HepG2 (cell line): ENCODE measurements around the gene RABL6. TPM values are rescaled to one million over a fixed set of nuclear protein-coding genes. Genes with fewer than 3 reads are reported as not detected.

Source experiments
- HES4 ChIP-seq: sonication (generic); formaldehyde crosslinking; IDR thresholded peaks from 2 replicates; pipeline ENCODE4 v1.9.0; 2021; ENCODE audit warnings: mild to moderate bottlenecking, missing genetic modification reagents, borderline replicate concordance
- KDM5B ChIP-seq: sonication (generic); formaldehyde crosslinking; IDR thresholded peaks from 2 replicates; pipeline ENCODE4 v1.4.0; 2020; ENCODE audit warnings: missing genetic modification reagents, mild to moderate bottlenecking, borderline replicate concordance
- MYC ChIP-seq: sonication (generic); formaldehyde crosslinking; IDR thresholded peaks from 2 replicates; pipeline ENCODE4 v1.9.0; 2021; ENCODE audit warnings: missing genetic modification reagents, borderline replicate concordance
- POLR2AphosphoS5 ChIP-seq: IDR thresholded peaks from 2 replicates; pipeline ENCODE4 v1.6.1; 2012; ENCODE audit warnings: low read depth, low read length
- RNF2 ChIP-seq: fragments of 450-650 bp; conservative IDR thresholded peaks from 2 replicates; pipeline ENCODE4 v1.6.1; 2016; ENCODE audit warnings: low read depth
- SAP130 ChIP-seq: IDR thresholded peaks from 2 replicates; pipeline ENCODE4 v1.6.1; 2016; ENCODE audit warnings: low read depth
- TBX2 ChIP-seq: sonication (generic); formaldehyde crosslinking; IDR thresholded peaks from 2 replicates; pipeline ENCODE4 v1.5.0; 2020; ENCODE audit warnings: missing genetic modification reagents, mild to moderate bottlenecking, borderline replicate concordance
- TCF7L2 ChIP-seq: IDR thresholded peaks from 2 replicates; pipeline ENCODE4 v1.6.1; 2011; ENCODE audit warnings: mild to moderate bottlenecking, low read depth, low read length, moderate library complexity
- ZEB1 ChIP-seq: IDR thresholded peaks from 2 replicates; pipeline ENCODE4 v1.6.1; 2012; ENCODE audit warnings: mild to moderate bottlenecking, low read depth, inconsistent platforms; ENCODE audit not compliant: insufficient replicate concordance
- ZNF124 ChIP-seq: sonication (generic); formaldehyde crosslinking; IDR thresholded peaks from 2 replicates; pipeline ENCODE4 v1.4.0; 2020; ENCODE audit warnings: missing genetic modification reagents
- ZNF451 ChIP-seq: sonication (generic); formaldehyde crosslinking; IDR thresholded peaks from 2 replicates; pipeline ENCODE4 v1.5.0; 2020; ENCODE audit warnings: mild to moderate bottlenecking, missing genetic modification reagents
- ZNF563 ChIP-seq: sonication (generic); formaldehyde crosslinking; IDR thresholded peaks from 2 replicates; pipeline ENCODE4 v1.8.0; 2022; ENCODE audit warnings: mild to moderate bottlenecking, moderate library complexity, missing genetic modification reagents
- ZNF724P ChIP-seq: sonication (generic); formaldehyde crosslinking; IDR thresholded peaks from 2 replicates; pipeline ENCODE4 v1.8.0; 2022; ENCODE audit warnings: missing genetic modification reagents, borderline replicate concordance
- polyA plus RNA-seq, 8 experiments: library from polyadenylated mRNA; depleted of rRNA in 3 of 8; stranded (reverse) in 7 of 8; unstranded in 1 of 8; fragments of >200 nt; fragmentation: Illumina TruSeq in 4 of 8; extraction: Trizol in 4 of 8; gene quantifications; 2 replicates each; pipeline versions ENCODE4 v1.2.1 to v1.2.3, GENCODE V29; 2011 to 2016; ENCODE audit warnings: low read depth in 4 of 8, missing spikeins in 1 of 8, mixed read lengths in 1 of 8; ENCODE audit not compliant: insufficient read depth in 1 of 8
- total RNA-seq, 5 experiments: library from RNA; depleted of rRNA; stranded (reverse); fragments of >200 nt; fragmentation: Illumina TruSeq; extraction: Trizol; gene quantifications; 2 replicates each; pipeline ENCODE4 v1.2.3, GENCODE V29; 2016; ENCODE audit warnings: low read depth in 1 of 5
- TF ChIP-seq, protein P1 (sequence below): sonication (generic); formaldehyde crosslinking; IDR thresholded peaks from 2 replicates; pipeline ENCODE4 v1.4.0; 2020; ENCODE audit warnings: missing genetic modification reagents, mild to moderate bottlenecking, borderline replicate concordance
- TF ChIP-seq, protein P2 (sequence below): sonication (generic); formaldehyde crosslinking; IDR thresholded peaks from 2 replicates; pipeline ENCODE4 v1.4.0; 2020; ENCODE audit warnings: mild to moderate bottlenecking, missing genetic modification reagents
- TF ChIP-seq, protein P3 (sequence below): sonication (generic); formaldehyde crosslinking; IDR thresholded peaks from 2 replicates; pipeline ENCODE4 v1.5.1; 2020; ENCODE audit warnings: mild to moderate bottlenecking, missing genetic modification reagents, moderate library complexity
- TF ChIP-seq, protein P4 (sequence below): IDR thresholded peaks from 2 replicates; pipeline ENCODE4 v1.6.1; 2016; ENCODE audit warnings: missing compliant biosample characterization, missing genetic modification reagents, borderline replicate concordance
- TF ChIP-seq, protein P5 (sequence below): sonication (generic); formaldehyde crosslinking; IDR thresholded peaks from 2 replicates; pipeline ENCODE4 v1.4.0; 2020; ENCODE audit warnings: low read depth, mild to moderate bottlenecking, missing genetic modification reagents

The RABL6 gene
- total and polyA plus RNA-seq, 2 of the 13 experiments (the other 11 are each of a cell fraction or from before 2014, with no cell fraction given), result 81.5 to 125 TPM

DNA sequence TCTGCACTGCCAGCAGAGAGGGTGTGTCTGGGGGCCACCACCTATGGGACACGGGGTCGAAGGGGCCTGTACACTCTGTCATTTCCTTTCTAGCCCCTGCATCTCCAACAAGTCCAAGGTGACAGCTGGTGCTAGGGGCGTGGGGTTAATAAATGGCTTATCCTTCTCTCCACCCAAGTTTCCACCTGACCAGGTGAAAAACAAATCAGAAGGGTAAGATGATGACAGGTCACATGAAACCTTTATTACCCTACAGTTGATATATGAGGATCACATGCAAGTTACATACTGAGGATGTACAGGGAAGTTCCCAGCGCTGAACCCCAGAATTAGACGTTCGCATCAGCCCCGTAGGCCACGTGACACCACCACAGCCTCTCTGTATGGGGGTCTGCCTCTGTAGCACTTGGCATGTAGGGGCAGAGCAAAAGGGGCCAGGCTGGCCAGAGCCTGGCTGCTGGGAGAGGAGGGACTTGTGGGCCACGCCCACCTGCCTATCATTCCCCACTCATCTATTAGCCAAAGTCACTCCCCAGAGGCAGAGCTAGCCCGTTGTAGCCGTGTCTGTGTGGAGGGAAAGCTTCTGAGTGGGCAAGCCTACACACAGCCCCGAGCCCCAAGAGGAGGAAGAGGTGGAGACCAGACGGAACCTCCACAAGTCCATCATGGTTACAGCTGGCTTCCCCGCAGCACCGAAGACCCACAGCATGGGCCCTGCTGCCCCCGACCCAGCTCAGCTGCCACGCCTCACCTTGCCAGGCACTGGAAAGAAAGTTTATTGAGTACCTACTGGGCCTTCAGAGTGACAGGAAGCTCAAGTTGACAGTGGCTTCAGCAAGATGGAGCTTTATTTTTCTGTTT lies 14.4 kb upstream of the RABL6 start (continued):
- TF ChIP-seq KDM5B (0 out of 2 replicates have a peak, but pooled peaks have one; percentile 28), ZNF724P (CRISPR knock-in tag) (no peak), TBX2 (CRISPR knock-in tag) (peak; percentile 14; the same call in 1 of the 2 replicates), ZNF124 (no peak), ZNF563 (CRISPR knock-in tag) (no peak), POLR2AphosphoS5 (peak; percentile 84), MYC (no peak), HES4 (no peak), ZEB1 (no peak), TCF7L2 (no peak), RNF2 (no peak), SAP130 (CRISPR knock-in tag) (peak; percentile 43), ZNF451 (CRISPR knock-in tag) (peak; percentile 47; the same call in 1 of the 2 replicates)
- TF ChIP-seq, protein P1, sequence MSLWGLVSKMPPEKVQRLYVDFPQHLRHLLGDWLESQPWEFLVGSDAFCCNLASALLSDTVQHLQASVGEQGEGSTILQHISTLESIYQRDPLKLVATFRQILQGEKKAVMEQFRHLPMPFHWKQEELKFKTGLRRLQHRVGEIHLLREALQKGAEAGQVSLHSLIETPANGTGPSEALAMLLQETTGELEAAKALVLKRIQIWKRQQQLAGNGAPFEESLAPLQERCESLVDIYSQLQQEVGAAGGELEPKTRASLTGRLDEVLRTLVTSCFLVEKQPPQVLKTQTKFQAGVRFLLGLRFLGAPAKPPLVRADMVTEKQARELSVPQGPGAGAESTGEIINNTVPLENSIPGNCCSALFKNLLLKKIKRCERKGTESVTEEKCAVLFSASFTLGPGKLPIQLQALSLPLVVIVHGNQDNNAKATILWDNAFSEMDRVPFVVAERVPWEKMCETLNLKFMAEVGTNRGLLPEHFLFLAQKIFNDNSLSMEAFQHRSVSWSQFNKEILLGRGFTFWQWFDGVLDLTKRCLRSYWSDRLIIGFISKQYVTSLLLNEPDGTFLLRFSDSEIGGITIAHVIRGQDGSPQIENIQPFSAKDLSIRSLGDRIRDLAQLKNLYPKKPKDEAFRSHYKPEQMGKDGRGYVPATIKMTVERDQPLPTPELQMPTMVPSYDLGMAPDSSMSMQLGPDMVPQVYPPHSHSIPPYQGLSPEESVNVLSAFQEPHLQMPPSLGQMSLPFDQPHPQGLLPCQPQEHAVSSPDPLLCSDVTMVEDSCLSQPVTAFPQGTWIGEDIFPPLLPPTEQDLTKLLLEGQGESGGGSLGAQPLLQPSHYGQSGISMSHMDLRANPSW (CRISPR knock-in tag), result no peak
- TF ChIP-seq, protein P2, sequence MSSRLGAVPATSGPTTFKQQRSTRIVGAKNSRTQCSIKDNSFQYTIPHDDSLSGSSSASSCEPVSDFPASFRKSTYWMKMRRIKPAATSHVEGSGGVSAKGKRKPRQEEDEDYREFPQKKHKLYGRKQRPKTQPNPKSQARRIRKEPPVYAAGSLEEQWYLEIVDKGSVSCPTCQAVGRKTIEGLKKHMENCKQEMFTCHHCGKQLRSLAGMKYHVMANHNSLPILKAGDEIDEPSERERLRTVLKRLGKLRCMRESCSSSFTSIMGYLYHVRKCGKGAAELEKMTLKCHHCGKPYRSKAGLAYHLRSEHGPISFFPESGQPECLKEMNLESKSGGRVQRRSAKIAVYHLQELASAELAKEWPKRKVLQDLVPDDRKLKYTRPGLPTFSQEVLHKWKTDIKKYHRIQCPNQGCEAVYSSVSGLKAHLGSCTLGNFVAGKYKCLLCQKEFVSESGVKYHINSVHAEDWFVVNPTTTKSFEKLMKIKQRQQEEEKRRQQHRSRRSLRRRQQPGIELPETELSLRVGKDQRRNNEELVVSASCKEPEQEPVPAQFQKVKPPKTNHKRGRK (CRISPR knock-in tag), result no peak
- TF ChIP-seq, protein P3, sequence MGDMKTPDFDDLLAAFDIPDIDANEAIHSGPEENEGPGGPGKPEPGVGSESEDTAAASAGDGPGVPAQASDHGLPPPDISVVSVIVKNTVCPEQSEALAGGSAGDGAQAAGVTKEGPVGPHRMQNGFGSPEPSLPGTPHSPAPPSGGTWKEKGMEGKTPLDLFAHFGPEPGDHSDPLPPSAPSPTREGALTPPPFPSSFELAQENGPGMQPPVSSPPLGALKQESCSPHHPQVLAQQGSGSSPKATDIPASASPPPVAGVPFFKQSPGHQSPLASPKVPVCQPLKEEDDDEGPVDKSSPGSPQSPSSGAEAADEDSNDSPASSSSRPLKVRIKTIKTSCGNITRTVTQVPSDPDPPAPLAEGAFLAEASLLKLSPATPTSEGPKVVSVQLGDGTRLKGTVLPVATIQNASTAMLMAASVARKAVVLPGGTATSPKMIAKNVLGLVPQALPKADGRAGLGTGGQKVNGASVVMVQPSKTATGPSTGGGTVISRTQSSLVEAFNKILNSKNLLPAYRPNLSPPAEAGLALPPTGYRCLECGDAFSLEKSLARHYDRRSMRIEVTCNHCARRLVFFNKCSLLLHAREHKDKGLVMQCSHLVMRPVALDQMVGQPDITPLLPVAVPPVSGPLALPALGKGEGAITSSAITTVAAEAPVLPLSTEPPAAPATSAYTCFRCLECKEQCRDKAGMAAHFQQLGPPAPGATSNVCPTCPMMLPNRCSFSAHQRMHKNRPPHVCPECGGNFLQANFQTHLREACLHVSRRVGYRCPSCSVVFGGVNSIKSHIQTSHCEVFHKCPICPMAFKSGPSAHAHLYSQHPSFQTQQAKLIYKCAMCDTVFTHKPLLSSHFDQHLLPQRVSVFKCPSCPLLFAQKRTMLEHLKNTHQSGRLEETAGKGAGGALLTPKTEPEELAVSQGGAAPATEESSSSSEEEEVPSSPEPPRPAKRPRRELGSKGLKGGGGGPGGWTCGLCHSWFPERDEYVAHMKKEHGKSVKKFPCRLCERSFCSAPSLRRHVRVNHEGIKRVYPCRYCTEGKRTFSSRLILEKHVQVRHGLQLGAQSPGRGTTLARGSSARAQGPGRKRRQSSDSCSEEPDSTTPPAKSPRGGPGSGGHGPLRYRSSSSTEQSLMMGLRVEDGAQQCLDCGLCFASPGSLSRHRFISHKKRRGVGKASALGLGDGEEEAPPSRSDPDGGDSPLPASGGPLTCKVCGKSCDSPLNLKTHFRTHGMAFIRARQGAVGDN, result peak; percentile 94
- TF ChIP-seq, protein P4, sequence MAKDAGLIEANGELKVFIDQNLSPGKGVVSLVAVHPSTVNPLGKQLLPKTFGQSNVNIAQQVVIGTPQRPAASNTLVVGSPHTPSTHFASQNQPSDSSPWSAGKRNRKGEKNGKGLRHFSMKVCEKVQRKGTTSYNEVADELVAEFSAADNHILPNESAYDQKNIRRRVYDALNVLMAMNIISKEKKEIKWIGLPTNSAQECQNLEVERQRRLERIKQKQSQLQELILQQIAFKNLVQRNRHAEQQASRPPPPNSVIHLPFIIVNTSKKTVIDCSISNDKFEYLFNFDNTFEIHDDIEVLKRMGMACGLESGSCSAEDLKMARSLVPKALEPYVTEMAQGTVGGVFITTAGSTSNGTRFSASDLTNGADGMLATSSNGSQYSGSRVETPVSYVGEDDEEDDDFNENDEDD (CRISPR knock-in tag), result 0 out of 2 replicates have a peak, but pooled peaks have one; percentile 27
- TF ChIP-seq, protein P5, sequence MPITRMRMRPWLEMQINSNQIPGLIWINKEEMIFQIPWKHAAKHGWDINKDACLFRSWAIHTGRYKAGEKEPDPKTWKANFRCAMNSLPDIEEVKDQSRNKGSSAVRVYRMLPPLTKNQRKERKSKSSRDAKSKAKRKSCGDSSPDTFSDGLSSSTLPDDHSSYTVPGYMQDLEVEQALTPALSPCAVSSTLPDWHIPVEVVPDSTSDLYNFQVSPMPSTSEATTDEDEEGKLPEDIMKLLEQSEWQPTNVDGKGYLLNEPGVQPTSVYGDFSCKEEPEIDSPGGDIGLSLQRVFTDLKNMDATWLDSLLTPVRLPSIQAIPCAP (CRISPR knock-in tag), result no peak
